Tibial nerve (tissue), 4 donors: ENCODE measurements around the gene TRIM21.

ENCODE experiments used
- CTCF ChIP-seq, 5 experiments: fragments of 200-600 bp in 3 of 5; fragments of 450-650 bp in 2 of 5; sonication (generic) in 3 of 5; IDR thresholded peaks; one replicate each; pipeline ENCODE4 v1.5.1; 2016 to 2019; ENCODE audit warnings: antibody characterized with exemption in 5 of 5, mild to moderate bottlenecking in 3 of 5, moderate library complexity in 2 of 5
- EP300 ChIP-seq, 2 donors: sonication (generic); formaldehyde crosslinking; IDR thresholded peaks; one replicate each; pipeline ENCODE4 v1.6.1; 2017; ENCODE audit warnings: antibody characterized with exemption in 2 of 2, mild to moderate bottlenecking in 1 of 2
- POLR2A ChIP-seq, 2 donors: fragments of 450-650 bp; IDR thresholded peaks; one replicate each; pipeline ENCODE4 v1.6.1; 2017; ENCODE audit warnings: antibody characterized with exemption in 2 of 2, mild to moderate bottlenecking in 2 of 2, moderate library complexity in 2 of 2

GRCh38 chr11:4385978-4386740 lies 7.3 kb downstream of the TRIM21 start:
- TF ChIP-seq CTCF (IDR thresholded peaks at IDR 0.05) (no peak), POLR2A (IDR thresholded peaks at IDR 0.05) (no peak), EP300 (IDR thresholded peaks at IDR 0.05) (no peak)
